ENCODE measurements around the gene TM7SF2.
"Not testable (repeated sequence)": the region's sequence is repeated elsewhere in the genome, so short reads cannot be mapped to it uniquely, and the experiment has no call there.

Gene TM7SF2

GRCh38 chr11:65115361-65116082 lies 3.9 kb downstream of the TM7SF2 start:
- no peak for DNase-seq (ENCODE audit: low read depth)

GRCh38 chr11:65116370-65117205 lies 4.9 kb downstream of the TM7SF2 start:
- DNase-seq (ENCODE audit: low read depth): no peak

- DNase-seq (ENCODE audit: low read depth): peak; percentile 99
Measured at GRCh38 chr11:65117206-65118096, 5.8 kb downstream of the TM7SF2 start, which contains the start of gene ZNHIT2. TSS of gene ZNHIT2 (minus strand) at chr11:65117701. CDS start at chr11:65117653, 48 bp downstream.

- no peak for DNase-seq (ENCODE audit: low read depth)
Measured at GRCh38 chr11:65118097-65118837, 6.6 kb downstream of the TM7SF2 start.

- not testable (repeated sequence) for DNase-seq (ENCODE audit: low read depth)
Measured at GRCh38 chr11:65118891-65119669, 7.4 kb downstream of the TM7SF2 start.

GRCh38 chr11:65119670-65119995 lies 8.0 kb downstream of the TM7SF2 start:
- no peak for DNase-seq (ENCODE audit: low read depth)

GRCh38 chr11:65120831-65121230 lies 9.2 kb downstream of the TM7SF2 start:
- DNase-seq (ENCODE audit: low read depth): no peak

- DNase-seq (ENCODE audit: low read depth): no peak
Measured at GRCh38 chr11:65121447-65121864, 9.8 kb downstream of the TM7SF2 start.

GRCh38 chr11:65121865-65122696 lies 10.4 kb downstream of the TM7SF2 start, which contains the start of the genes FAU and MRPL49:
TSS of gene FAU (minus strand) at chr11:65122134. CDS start at chr11:65121813, 321 bp downstream.
TSS of gene MRPL49 (plus strand) at chr11:65122321. CDS start at chr11:65122347, 26 bp downstream.
- DNase-seq (ENCODE audit: low read depth): peak; percentile 99

GRCh38 chr11:65124480-65125196 lies 13.0 kb downstream of the TM7SF2 start:
- no peak for DNase-seq (ENCODE audit: low read depth)

- DNase-seq (ENCODE audit: low read depth): no peak
Measured at GRCh38 chr11:65125197-65126056, 13.8 kb downstream of the TM7SF2 start.

- no peak for DNase-seq (ENCODE audit: low read depth)
Measured at GRCh38 chr11:65126624-65127274, 15.1 kb downstream of the TM7SF2 start.

GRCh38 chr11:65127473-65128181 lies 16.0 kb downstream of the TM7SF2 start:
- no peak for DNase-seq (ENCODE audit: low read depth)

GRCh38 chr11:65128182-65129145 lies 16.8 kb downstream of the TM7SF2 start:
- no peak for DNase-seq (ENCODE audit: low read depth)

- no peak for DNase-seq (ENCODE audit: low read depth)
Measured at GRCh38 chr11:65129649-65130441, 18.2 kb downstream of the TM7SF2 start.
